CD4-positive, alpha-beta T cell (primary cell): ENCODE data around the gene AKR1E2. TPM values are rescaled to one million over a fixed set of nuclear protein-coding genes. Genes with fewer than 3 reads are reported as not detected.
A peak's percentile ranks its signal among the peaks of the same experiment; 100 is the strongest.

Experiments
- ATAC-seq: fragments of 200-7000 bp; cut with Tn5 transposase; one replicate; pipeline ENCODE4 v1.10.0; 2022; ENCODE audit warnings: mild to moderate bottlenecking; ENCODE audit not compliant: poor library complexity
- CTCF ChIA-PET: fragments of 350-600 bp; sonication (Branson Sonifier 250); formaldehyde crosslinking; loops from one replicate; lab custom pipeline; 2021; ENCODE audit warnings: antibody characterized with exemption, inconsistent platforms; lab: Charles Lee
- POLR2A ChIA-PET: fragments of 350-600 bp; sonication (Branson Sonifier 250); formaldehyde crosslinking; loops from one replicate; lab custom pipeline; 2021; ENCODE audit warnings: antibody characterized with exemption, inconsistent platforms; lab: Charles Lee
- DNase-seq, 14 experiments: peaks; one replicate each; pipeline ENCODE4 v3.0.0-alpha.2; 2013 to 2020; ENCODE audit warnings: mixed read lengths in 2 of 14
- H3K27ac ChIP-seq, 2 donors: one replicate each; pipeline versions ENCODE4 v1.5.1 to v1.7.0; 2013; ENCODE audit warnings: low read length in 2 of 2, low read depth in 1 of 2, mild to moderate bottlenecking in 1 of 2
- H3K27me3 ChIP-seq, 2 experiments: 1 replicate in 1 of 2; 2 replicates in 1 of 2; pipeline versions ENCODE4 v1.6.1 to v1.7.0; 2013; ENCODE audit warnings: low read length in 2 of 2, control low read depth in 1 of 2, mild to moderate bottlenecking in 1 of 2, moderate library complexity in 1 of 2; ENCODE audit not compliant: insufficient read depth in 2 of 2, control insufficient read depth in 1 of 2
- H3K36me3 ChIP-seq: one replicate; pipeline ENCODE4 v1.6.1; 2013; ENCODE audit warnings: low read length, control low read depth; ENCODE audit not compliant: insufficient read depth
- H3K4me1 ChIP-seq: one replicate; pipeline ENCODE4 v1.6.1; 2013; ENCODE audit warnings: low read length, control low read depth; ENCODE audit not compliant: insufficient read depth
- H3K4me3 ChIP-seq: one replicate; pipeline ENCODE4 v1.5.1; 2013; ENCODE audit warnings: mild to moderate bottlenecking, low read length, moderate library complexity
- H3K9me3 ChIP-seq, 2 experiments: 1 replicate in 1 of 2; 2 replicates in 1 of 2; pipeline versions ENCODE4 v1.6.1 to v1.7.0; 2013; ENCODE audit warnings: low read length in 2 of 2, mild to moderate bottlenecking in 2 of 2, control low read depth in 1 of 2, moderate library complexity in 1 of 2; ENCODE audit not compliant: control insufficient read depth in 1 of 2, insufficient read depth in 1 of 2
- H3K27ac Mint-ChIP-seq: one replicate; pipeline ENCODE4 v1.8.0; 2020; ENCODE audit warnings: mixed read lengths
- H3K27me3 Mint-ChIP-seq: one replicate; pipeline ENCODE4 v1.8.0; 2021; ENCODE audit warnings: mixed read lengths
- H3K36me3 Mint-ChIP-seq: one replicate; pipeline ENCODE4 v1.8.0; 2021; ENCODE audit warnings: low read depth, mixed read lengths
- H3K4me1 Mint-ChIP-seq: one replicate; pipeline ENCODE4 v1.8.0; 2021; ENCODE audit warnings: low read depth, mixed read lengths
- H3K4me3 Mint-ChIP-seq: one replicate; pipeline ENCODE4 v1.8.0; 2020; ENCODE audit warnings: mild to moderate bottlenecking, mixed read lengths
- H3K9me3 Mint-ChIP-seq: one replicate; pipeline ENCODE4 v1.8.0; 2020; ENCODE audit warnings: mixed read lengths
- CTCF ChIP-seq: fragments of 200-600 bp; IDR thresholded peaks from one replicate; pipeline ENCODE4 v1.8.0; 2022; ENCODE audit warnings: antibody characterized with exemption, mild to moderate bottlenecking
- intact Hi-C, 2 experiments: fragments of 100-400 bp; cut with DNase I in 1 of 2; cut with micrococcal nuclease in 1 of 2; formaldehyde crosslinking; loops; one replicate each; pipeline versions ENCODE4 v1.15.1 to v1.9.0; 2023 to 2025; cut with DNase I, micrococcal nuclease
- total RNA-seq, 174 experiments: library from RNA in 2 of 174; stranded (reverse) in 2 of 174; gene quantifications; one replicate each; pipeline ENCODE4 v1.2.3 and lab custom pipeline; 2021 to 2026

Gene AKR1E2
- total RNA-seq, 2 experiments from 2014 or later: 26.0 to 30.4 TPM

GRCh38 chr10:4838743-4839142 is 12.7 kb downstream of the AKR1E2 start:
- ChIA-PET CTCF (no interaction called here), POLR2A (interaction anchor here (3.7 kb wide), 1 partner anchor 12 kb away, joined by 11 read pairs; the partner anchor contains the start of gene AKR1E2)
- ATAC-seq: no peak
- peak overlapping the region; percentile 77 for H3K27ac Mint-ChIP-seq
- no peaks in the 10 kb centered on the region for H3K9me3 Mint-ChIP-seq
- H3K4me3 Mint-ChIP-seq: no peak overlapping the region
- Histone ChIP-seq H3K9me3 (no peaks in the 10 kb centered on the region), H3K27me3 (no peaks in the 10 kb centered on the region), H3K4me3 (no peak overlapping the region), H3K4me1 (peaks cover 34% of the 10 kb centered on the region), H3K27ac (no peak overlapping the region), H3K36me3 (peaks cover 2% of the 10 kb centered on the region)
- H3K36me3 Mint-ChIP-seq: peaks cover 34% of the 10 kb centered on the region
- no peak for DNase-seq
- TF ChIP-seq CTCF: no peak
- intact Hi-C loops: no loop called here
- H3K27me3 Mint-ChIP-seq: no peaks in the 10 kb centered on the region
- H3K4me1 Mint-ChIP-seq: peaks cover 48% of the 10 kb centered on the region

- Mint-ChIP-seq H3K27me3 (no peaks in the 10 kb centered on the region), H3K9me3 (no peaks in the 10 kb centered on the region), H3K4me3 (no peak overlapping the region), H3K4me1 (peaks cover 42% of the 10 kb centered on the region), H3K27ac (peak overlapping the region; percentile 77), H3K36me3 (peaks cover 34% of the 10 kb centered on the region)
- no peak for ATAC-seq
- Histone ChIP-seq H3K27me3 (no peaks in the 10 kb centered on the region), H3K4me1 (peaks cover 34% of the 10 kb centered on the region), H3K27ac (no peak overlapping the region), H3K9me3 (no peaks in the 10 kb centered on the region), H3K36me3 (peaks cover 2% of the 10 kb centered on the region), H3K4me3 (no peak overlapping the region)
- CTCF ChIA-PET: no interaction called here
- intact Hi-C loops: no loop called here
- POLR2A ChIA-PET: interaction anchor here (3.7 kb wide), 1 partner anchor 13 kb away, joined by 11 read pairs; the partner anchor contains the start of gene AKR1E2
- DNase-seq: no peak
- no peak for TF ChIP-seq CTCF
These were observed 13.3 kb downstream of the AKR1E2 start for GRCh38 chr10:4839353-4839752.

GRCh38 chr10:4840151-4840550 is 14.1 kb downstream of the AKR1E2 start:
- Mint-ChIP-seq H3K27me3 (no peaks in the 10 kb centered on the region), H3K9me3 (no peaks in the 10 kb centered on the region), H3K4me3 (no peak overlapping the region), H3K4me1 (peaks cover 34% of the 10 kb centered on the region), H3K36me3 (peaks cover 32% of the 10 kb centered on the region), H3K27ac (peak overlapping the region; percentile 77)
- Histone ChIP-seq H3K4me3 (no peak overlapping the region), H3K36me3 (peaks cover 2% of the 10 kb centered on the region), H3K27me3 (no peaks in the 10 kb centered on the region), H3K27ac (no peak overlapping the region), H3K9me3 (no peaks in the 10 kb centered on the region), H3K4me1 (peaks cover 29% of the 10 kb centered on the region)
- intact Hi-C loops: no loop called here
- DNase-seq (no peak), ATAC-seq (no peak)
- CTCF ChIA-PET: no interaction called here
- POLR2A ChIA-PET: interaction anchor here (3.7 kb wide), 1 partner anchor 13 kb away, joined by 11 read pairs; the partner anchor contains the start of gene AKR1E2
- TF ChIP-seq CTCF: no peak
